ENCODE results near the gene AMH.

- TF ChIP-seq, protein P1, sequence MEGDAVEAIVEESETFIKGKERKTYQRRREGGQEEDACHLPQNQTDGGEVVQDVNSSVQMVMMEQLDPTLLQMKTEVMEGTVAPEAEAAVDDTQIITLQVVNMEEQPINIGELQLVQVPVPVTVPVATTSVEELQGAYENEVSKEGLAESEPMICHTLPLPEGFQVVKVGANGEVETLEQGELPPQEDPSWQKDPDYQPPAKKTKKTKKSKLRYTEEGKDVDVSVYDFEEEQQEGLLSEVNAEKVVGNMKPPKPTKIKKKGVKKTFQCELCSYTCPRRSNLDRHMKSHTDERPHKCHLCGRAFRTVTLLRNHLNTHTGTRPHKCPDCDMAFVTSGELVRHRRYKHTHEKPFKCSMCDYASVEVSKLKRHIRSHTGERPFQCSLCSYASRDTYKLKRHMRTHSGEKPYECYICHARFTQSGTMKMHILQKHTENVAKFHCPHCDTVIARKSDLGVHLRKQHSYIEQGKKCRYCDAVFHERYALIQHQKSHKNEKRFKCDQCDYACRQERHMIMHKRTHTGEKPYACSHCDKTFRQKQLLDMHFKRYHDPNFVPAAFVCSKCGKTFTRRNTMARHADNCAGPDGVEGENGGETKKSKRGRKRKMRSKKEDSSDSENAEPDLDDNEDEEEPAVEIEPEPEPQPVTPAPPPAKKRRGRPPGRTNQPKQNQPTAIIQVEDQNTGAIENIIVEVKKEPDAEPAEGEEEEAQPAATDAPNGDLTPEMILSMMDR (IDR thresholded peaks at IDR 0.05), result no peak
- TF ChIP-seq, protein P2, sequence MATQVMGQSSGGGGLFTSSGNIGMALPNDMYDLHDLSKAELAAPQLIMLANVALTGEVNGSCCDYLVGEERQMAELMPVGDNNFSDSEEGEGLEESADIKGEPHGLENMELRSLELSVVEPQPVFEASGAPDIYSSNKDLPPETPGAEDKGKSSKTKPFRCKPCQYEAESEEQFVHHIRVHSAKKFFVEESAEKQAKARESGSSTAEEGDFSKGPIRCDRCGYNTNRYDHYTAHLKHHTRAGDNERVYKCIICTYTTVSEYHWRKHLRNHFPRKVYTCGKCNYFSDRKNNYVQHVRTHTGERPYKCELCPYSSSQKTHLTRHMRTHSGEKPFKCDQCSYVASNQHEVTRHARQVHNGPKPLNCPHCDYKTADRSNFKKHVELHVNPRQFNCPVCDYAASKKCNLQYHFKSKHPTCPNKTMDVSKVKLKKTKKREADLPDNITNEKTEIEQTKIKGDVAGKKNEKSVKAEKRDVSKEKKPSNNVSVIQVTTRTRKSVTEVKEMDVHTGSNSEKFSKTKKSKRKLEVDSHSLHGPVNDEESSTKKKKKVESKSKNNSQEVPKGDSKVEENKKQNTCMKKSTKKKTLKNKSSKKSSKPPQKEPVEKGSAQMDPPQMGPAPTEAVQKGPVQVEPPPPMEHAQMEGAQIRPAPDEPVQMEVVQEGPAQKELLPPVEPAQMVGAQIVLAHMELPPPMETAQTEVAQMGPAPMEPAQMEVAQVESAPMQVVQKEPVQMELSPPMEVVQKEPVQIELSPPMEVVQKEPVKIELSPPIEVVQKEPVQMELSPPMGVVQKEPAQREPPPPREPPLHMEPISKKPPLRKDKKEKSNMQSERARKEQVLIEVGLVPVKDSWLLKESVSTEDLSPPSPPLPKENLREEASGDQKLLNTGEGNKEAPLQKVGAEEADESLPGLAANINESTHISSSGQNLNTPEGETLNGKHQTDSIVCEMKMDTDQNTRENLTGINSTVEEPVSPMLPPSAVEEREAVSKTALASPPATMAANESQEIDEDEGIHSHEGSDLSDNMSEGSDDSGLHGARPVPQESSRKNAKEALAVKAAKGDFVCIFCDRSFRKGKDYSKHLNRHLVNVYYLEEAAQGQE (IDR thresholded peaks at IDR 0.05; ENCODE audit: insufficient read depth in 1 of 2, low read depth in 2 of 2, low read length in 1 of 2), result no peak
- TF ChIP-seq POLR2AphosphoS5 (IDR thresholded peaks at IDR 0.05; ENCODE audit: low read depth, low read length), result no peak
These were observed 13.6 kb upstream of the AMH start for GRCh38 chr19:2235381-2236063.
